ENCODE data around the gene EXOC2.

The EXOC2 gene

DNA sequence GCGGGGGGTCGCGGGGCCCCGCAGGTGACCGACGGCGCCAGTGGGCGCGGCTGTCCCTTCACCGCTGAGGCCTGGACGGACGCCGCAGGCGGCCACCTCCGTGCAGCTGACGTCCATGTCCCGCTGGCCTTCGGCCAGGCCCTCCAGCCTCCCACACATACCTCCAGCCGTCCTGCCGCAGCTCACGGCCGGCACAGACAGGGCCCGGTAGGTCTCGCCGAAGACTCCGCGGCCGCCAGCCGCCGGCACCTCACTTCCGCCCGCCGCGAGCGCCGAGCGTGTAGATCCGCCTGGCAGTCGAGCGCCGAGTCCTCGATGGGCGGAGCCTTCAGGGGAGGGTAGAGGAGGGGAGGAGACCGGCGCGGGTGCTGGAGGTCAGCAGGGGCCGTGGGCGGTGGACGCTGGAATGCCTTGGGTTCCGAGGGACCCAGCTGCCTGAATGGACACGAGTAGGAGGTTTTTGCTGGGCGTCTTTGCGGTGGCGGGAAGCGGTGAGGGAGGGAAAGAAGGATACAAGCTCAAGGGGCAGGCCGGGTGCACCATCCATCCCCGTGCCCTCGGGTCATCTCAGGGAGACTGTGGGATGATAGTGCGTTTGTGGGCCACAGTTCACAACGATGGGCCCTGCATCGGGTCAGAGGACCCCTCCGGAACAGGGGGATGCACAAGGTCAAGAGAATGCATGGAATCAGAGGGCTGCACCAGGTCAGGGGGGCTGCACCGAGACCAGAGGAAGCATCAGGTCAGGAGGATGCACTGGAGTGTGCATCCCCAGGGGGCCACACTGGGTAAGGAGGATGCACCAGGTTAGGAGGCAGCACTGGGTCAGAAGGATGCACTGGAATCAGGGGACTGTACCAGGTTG lies at the start of gene EXOC2:
TSS of gene EXOC2 (minus strand) at position 282 of the 865 bp plus-strand sequence. CDS start 55,321 bp downstream, outside the sequence.
- DNase-seq = peak; percentile 87

GRCh38 chr6:741410-742339 lies 48.7 kb upstream of the EXOC2 start:
- no peak for DNase-seq

- no peak for DNase-seq
Measured at GRCh38 chr6:736657-737446, 43.9 kb upstream of the EXOC2 start.

- DNase-seq = no peak
Measured at GRCh38 chr6:733431-734219, 40.7 kb upstream of the EXOC2 start.

- no peak for DNase-seq
Measured at GRCh38 chr6:731924-732323, 39.0 kb upstream of the EXOC2 start.

- DNase-seq = no peak
Measured at GRCh38 chr6:729606-730320, 36.8 kb upstream of the EXOC2 start.

GRCh38 chr6:727856-728255 lies 34.9 kb upstream of the EXOC2 start:
- no peak for DNase-seq

DNA sequence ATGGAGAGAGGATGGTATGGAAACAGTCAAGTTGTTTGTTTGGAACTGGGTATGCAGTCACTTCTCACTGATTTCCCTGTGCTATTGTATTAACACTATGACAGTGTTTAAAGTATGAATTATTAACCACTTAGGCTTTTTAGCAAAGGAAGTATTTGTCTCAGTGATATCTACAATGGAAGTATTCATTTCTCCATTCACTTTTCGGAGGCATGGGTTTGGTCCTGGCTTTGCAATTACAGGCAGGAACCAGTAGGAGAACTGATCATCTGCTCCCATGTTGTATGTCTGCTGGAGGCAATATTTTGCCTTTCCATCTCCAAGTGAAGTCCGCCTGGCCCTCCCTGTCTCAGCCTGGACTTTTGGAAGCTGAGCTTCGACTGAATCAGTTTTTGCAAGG lies 30.6 kb upstream of the EXOC2 start:
- no peak for DNase-seq

DNA sequence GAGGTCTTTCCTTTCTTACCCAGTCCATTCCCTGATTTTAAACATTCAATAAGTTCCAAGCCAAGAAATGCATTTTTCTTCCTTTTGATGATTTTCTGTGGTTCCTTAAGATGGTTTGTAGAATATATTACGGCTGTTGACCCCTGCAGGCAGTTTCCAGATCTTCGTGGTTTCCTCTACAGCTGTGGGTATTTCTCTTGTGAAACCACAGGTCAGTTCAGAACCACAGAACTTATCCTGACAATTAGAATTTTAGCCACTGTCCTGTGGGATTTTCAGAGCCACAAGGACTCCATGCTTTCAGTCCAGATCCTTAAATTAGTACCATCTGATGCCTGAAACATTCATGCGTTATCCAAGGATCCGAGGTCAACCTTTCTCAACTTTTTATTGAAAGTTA lies 29.7 kb upstream of the EXOC2 start:
- DNase-seq = no peak

DNA sequence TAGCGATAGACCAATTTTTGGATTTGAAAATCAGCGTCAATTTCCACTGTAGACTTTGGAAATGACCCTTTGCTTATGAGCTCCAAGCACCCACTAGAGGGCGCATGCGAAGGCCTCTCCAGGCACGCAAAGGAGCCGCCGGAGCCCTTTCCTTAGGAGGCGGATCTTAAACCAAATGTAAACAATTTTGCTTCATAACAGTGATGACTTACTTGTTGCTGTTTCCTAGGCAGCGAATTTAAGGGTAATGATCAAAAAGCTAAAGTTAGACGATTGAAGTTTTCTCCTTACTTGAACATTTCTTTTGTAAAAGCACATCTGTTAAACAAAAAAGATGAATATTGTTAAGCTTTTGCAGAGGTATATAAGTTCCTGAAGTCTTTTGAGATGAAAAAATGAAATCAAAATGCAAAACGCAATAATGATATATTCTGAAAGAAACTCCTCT lies 29.2 kb upstream of the EXOC2 start:
- peak; percentile 84 for DNase-seq

- no peak for DNase-seq
Measured at GRCh38 chr6:718345-718744, 25.4 kb upstream of the EXOC2 start.

GRCh38 chr6:717135-717534 lies 24.2 kb upstream of the EXOC2 start:
- no peak for DNase-seq

- DNase-seq = no peak
Measured at GRCh38 chr6:715709-716491, 23.0 kb upstream of the EXOC2 start.

DNA sequence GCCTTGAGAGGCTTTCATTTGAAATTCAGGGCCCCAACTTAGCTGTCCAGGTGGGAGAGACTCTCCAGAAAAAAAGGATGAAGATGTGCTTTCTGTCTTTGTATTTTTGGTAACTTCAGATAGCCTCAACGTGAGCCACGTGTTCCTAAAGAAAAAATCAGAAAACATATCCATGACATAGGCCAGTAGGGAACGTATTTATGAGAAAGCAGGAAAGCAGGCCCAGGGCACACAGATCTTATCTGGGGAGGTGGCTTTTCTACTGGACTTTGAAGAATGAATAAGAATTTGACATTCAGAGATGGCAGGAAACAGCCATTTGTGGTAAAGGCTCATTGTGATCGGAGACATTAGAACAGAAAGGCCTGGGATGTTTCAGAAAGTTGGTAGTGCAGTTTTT lies 21.2 kb upstream of the EXOC2 start:
- no peak for DNase-seq

GRCh38 chr6:713351-713750 lies 20.4 kb upstream of the EXOC2 start:
- no peak for DNase-seq

- DNase-seq = no peak
Measured at GRCh38 chr6:712805-713204, 19.9 kb upstream of the EXOC2 start.

- DNase-seq = no peak
Measured at GRCh38 chr6:711925-712324, 19.0 kb upstream of the EXOC2 start.

- DNase-seq = peak; percentile 65
Measured at GRCh38 chr6:710601-711571, 17.9 kb upstream of the EXOC2 start.

DNA sequence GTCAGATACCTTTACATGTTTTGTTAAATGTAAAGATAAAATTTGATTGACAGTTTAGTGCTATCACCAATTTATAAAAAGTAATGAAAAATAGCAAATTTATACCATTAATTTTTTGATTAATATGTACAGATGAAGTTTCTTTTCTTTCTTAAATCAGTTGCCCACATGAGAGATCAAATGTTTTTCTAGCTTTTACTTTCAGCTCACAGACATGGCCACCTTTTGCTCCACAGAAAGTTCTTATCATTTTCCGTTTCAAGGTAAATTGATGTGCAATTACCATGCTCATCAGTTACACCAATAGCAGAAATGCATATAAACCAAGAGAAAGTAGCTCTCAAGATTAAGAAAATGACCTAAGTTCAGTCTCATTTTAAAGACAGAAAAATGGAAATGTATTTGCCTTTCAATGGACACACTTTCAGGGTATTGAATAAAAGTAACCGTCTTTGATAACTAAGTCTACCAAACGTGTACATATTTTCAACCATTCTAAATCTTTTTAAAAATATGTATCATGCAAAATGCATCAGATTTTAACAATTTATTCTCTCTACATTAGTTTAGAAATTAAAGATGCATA lies 16.6 kb upstream of the EXOC2 start:
- DNase-seq = no peak
